Measurements from ENCODE around the gene LYZL1. TPM values are rescaled to one million over a fixed set of nuclear protein-coding genes. Genes with fewer than 3 reads are reported as not detected.
"Not testable (repeated sequence)": the region's sequence is repeated elsewhere in the genome, so short reads cannot be mapped to it uniquely, and the experiment has no call there.

The LYZL1 gene
- total RNA-seq, 1 experiment from 2014 or later, result not detected

DNA sequence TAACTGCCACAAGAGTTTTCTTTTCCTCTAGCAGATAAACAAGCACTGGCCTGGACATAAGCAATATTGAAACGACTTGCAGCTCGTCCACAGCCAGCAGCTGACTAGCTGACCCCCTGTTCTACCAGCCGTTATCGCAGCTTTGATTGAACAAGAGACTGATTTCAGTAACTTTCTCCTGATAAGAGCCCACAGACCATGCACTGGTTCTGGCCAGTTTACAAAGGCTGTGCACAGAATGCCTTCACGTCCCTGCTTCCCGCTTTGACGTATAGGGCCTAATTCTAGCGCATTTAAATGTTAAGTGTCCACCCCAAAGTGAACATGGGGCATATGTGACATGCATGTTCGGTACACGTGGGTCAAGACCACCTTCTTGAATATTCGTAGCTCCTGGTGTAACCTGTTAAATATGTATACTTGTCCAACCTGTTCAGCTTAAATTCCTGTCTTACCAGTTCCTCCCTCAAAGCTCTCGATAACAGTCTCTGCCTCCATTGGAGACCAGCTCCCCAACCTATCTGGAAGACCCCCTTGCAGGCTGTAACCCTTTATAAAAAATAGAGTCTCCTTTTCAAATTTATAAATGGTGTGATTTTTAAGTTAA, 69.2 kb downstream of the LYZL1 start:
- Histone ChIP-seq H3K27ac (no peak overlapping the region), H3K9me2 (ENCODE audit: insufficient read depth) (no peaks in the 10 kb centered on the region), H3K4me1 (replicated peaks; ENCODE audit: insufficient read depth) (peaks cover 24% of the 10 kb centered on the region), H2AFZ (no peak overlapping the region), H4K20me1 (ENCODE audit: insufficient read depth) (no peaks in the 10 kb centered on the region), H3K36me3 (ENCODE audit: low read depth) (no peaks in the 10 kb centered on the region), H3K4me3 (no peak overlapping the region), H3K79me2 (ENCODE audit: low read depth) (no peaks in the 10 kb centered on the region), H3K9me3 (ENCODE audit: insufficient read depth, low read depth) (no peaks in the 10 kb centered on the region), H3K27me3 (ENCODE audit: insufficient read depth, low read depth) (no peaks in the 10 kb centered on the region), H3K4me2 (no peak overlapping the region), H3F3A (ENCODE audit: insufficient read depth, low read depth) (peaks cover 9% of the 10 kb centered on the region; the same call in 1 of the 2 replicates)
- BruUV-seq (replicated peaks), result no TSS peak
- intact Hi-C loops (cut with micrococcal nuclease; ENCODE audit: unreplicated experiment), result no loop called here
- ChIA-PET CTCF (interaction anchor here (0.6 kb wide), 1 partner anchor 279 kb away, joined by 4 read pairs; no protein-coding TSS in a partner anchor), POLR2A (ENCODE audit: unreplicated experiment) (no interaction called here)
- DNase-seq, result peak in 1 of 2 experiments; percentile 46
- TF ChIP-seq, protein P1, sequence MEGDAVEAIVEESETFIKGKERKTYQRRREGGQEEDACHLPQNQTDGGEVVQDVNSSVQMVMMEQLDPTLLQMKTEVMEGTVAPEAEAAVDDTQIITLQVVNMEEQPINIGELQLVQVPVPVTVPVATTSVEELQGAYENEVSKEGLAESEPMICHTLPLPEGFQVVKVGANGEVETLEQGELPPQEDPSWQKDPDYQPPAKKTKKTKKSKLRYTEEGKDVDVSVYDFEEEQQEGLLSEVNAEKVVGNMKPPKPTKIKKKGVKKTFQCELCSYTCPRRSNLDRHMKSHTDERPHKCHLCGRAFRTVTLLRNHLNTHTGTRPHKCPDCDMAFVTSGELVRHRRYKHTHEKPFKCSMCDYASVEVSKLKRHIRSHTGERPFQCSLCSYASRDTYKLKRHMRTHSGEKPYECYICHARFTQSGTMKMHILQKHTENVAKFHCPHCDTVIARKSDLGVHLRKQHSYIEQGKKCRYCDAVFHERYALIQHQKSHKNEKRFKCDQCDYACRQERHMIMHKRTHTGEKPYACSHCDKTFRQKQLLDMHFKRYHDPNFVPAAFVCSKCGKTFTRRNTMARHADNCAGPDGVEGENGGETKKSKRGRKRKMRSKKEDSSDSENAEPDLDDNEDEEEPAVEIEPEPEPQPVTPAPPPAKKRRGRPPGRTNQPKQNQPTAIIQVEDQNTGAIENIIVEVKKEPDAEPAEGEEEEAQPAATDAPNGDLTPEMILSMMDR (conservative IDR thresholded peaks at IDR 0.05), result no peak
- TF ChIP-seq EZH2 (IDR thresholded peaks at IDR 0.05; ENCODE audit: low read depth), result no peak

DNA sequence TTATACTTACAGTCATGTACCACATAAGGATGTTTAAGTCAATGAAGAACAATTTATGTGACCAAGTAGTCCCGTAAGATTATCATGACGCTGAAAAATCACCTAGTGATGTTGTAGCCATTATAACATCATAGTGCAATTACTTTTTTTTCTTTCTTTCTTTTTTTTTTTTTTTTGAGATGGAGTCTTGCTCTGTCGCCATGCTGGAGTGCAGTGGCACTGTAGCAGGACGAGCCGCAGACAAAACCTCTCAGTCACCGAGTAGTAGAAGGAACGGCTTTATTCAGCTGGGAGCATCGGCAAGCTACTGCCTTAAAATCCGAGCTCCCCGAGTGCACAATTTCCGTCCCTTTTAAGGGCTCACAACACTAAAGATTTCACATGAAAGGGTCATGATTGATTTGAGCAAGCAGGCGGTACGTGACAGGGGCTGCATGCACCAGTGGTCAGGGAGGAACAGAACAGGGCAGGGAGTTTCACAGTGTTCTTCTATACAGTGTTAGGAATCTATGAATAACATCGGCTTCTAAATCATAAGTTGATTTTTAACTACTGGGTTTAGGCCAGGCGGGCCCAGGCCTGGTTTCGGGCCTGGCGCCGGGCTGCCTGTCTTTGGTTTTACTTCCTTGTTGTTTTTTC, 71.5 kb downstream of the LYZL1 start:
- H4K20me1 ChIP-seq (ENCODE audit: insufficient read depth); CTCF ChIA-PET; H3K4me3 ChIP-seq; H3K9me2 ChIP-seq (ENCODE audit: insufficient read depth); BruUV-seq (replicated peaks); H3F3A ChIP-seq (ENCODE audit: insufficient read depth, low read depth); DNase-seq; H3K27ac ChIP-seq; H3K79me2 ChIP-seq (ENCODE audit: low read depth); H3K9me3 ChIP-seq (ENCODE audit: insufficient read depth, low read depth); H2AFZ ChIP-seq; H3K4me2 ChIP-seq; H3K27me3 ChIP-seq (ENCODE audit: insufficient read depth, low read depth); H3K36me3 ChIP-seq (ENCODE audit: low read depth); POLR2A ChIA-PET (ENCODE audit: unreplicated experiment); intact Hi-C loops (cut with micrococcal nuclease; ENCODE audit: unreplicated experiment): not testable (repeated sequence)
- peaks cover 24% of the 10 kb centered on the region for H3K4me1 ChIP-seq (replicated peaks; ENCODE audit: insufficient read depth)
